HG03342 (cell line): ENCODE data around the gene NOC4L.

ENCODE experiments used
- ATAC-seq: cut with Tn5 transposase; IDR thresholded peaks from one replicate; pipeline ENCODE4 v1.9.1; 2021; ENCODE audit warnings: mild to moderate bottlenecking, moderate library complexity; ENCODE audit not compliant: unreplicated experiment

NOC4L gene

DNA sequence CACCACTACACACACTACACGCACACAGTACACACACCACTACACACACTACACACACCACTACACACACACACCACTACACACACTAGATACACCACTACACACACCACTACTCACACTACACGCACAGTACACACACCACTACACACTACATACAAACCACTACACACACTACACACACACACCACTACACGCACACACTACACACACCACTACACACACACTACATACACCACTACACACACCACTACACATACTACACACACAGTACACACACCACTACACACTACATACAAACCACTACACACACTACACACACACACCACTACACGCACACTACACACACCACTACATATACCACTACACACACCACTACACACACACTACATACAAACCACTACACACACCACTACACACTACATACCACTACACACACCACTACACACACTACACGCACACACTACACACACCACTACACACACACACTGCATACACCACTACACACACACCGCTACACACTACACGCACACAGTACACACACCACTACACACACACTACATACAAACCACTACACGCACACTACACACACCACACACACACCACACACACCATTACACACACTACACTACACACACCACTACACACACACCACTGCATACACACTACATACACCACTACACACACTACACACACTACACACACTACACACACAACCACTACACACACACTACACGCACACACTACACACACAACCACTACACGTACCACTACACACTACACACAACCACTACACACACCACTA, 11.7 kb downstream of the NOC4L start:
- ATAC-seq = no peak

DNA sequence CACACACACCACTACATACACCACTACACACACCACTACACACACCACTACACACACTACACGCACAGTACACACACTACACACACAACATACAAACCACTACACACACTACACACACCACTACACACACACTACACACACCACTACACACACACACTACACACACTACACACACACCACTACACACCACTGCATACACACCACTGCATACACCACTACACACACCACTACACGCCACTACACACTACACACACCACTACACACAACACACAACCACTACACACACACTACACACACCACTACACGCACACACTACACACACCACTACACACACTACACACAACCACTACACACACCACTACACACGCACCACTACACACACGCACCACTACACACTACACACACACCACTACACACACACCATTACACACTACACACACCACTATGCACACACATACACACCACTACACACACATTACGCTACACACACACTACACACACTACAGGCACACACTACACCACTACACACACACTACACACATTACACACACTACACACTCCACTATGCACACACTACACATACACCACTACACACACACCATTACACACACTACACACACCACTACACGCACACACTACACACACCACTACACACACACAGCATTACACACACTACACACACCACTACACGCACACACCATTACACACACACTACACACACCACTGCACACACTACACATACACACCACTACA, 12.5 kb downstream of the NOC4L start:
- no peak for ATAC-seq

- ATAC-seq = no peak
These were observed 13.6 kb downstream of the NOC4L start for GRCh38 chr12:132157733-132158409.

- no peak for ATAC-seq
These were observed 14.7 kb downstream of the NOC4L start for GRCh38 chr12:132158677-132159554.

GRCh38 chr12:132159555-132160003, 15.3 kb downstream of the NOC4L start:
- no peak for ATAC-seq

DNA sequence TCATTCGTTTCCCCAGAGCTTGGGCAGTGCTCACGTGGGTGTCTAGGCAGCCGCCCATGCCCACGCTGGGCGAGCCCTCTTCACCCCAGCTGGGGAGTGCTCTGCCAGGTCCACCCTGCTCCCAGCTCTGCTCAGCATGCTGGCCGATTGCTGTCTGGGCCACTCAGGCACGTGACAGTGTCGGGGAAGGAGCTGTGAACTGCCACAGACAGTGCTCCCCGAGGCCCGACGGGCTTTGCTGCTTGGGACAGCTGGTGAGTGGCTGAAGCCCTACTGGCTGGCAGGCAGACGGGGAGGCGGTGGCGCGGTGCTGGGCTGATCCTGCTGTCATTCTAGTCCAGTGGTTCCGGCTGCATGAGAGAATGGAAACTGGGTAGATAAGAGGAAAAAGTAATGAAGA, 15.8 kb downstream of the NOC4L start:
- no peak for ATAC-seq

GRCh38 chr12:132160601-132161035, 16.4 kb downstream of the NOC4L start:
- no peak for ATAC-seq

DNA sequence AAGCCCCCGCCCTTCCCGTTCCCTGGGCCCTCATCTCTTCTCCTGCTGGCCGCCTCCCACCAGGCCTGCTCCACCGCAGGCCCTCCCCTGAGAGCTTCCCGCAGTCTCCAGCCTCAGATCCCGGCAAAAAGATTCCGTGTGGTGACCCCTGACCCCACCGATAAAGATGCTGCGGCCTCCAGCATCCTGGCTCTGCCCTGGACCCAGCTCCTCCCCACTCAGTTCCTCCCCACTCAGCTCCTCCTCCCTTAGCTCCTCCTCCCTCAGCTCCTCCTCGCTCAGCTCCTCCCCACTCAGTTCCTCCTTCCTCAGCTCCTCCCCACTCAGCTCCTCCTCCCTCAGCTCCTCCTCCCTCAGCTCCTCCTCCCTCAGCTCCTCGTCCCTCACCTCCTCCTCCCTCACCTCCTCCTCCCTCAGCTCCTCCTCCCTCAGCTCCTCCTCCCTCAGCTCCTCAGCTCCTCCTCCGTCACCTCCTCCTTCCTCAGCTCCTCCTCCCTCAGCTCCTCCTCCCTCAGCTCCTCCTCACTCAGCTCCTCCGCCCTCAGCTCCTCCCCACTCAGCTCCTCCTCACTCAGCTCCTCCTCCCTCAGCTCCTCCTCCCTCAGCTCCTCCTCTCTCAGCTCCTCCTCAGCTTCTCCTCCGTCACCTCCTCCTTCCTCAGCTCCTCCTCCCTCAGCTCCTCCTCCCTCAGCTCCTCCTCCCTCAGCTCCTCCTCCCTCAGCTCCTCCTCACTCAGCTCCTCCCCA, 17.0 kb downstream of the NOC4L start:
- ATAC-seq = no peak

- ATAC-seq = no peak
These were observed 17.7 kb downstream of the NOC4L start for GRCh38 chr12:132161796-132162507.

GRCh38 chr12:132162508-132163031, 18.3 kb downstream of the NOC4L start:
- ATAC-seq = no peak

- ATAC-seq = no peak
These were observed 19.0 kb downstream of the NOC4L start for GRCh38 chr12:132163041-132163910.

GRCh38 chr12:132163911-132164288, 19.6 kb downstream of the NOC4L start:
- ATAC-seq = no peak

GRCh38 chr12:132164426-132164825, 20.2 kb downstream of the NOC4L start:
- ATAC-seq = no peak

DNA sequence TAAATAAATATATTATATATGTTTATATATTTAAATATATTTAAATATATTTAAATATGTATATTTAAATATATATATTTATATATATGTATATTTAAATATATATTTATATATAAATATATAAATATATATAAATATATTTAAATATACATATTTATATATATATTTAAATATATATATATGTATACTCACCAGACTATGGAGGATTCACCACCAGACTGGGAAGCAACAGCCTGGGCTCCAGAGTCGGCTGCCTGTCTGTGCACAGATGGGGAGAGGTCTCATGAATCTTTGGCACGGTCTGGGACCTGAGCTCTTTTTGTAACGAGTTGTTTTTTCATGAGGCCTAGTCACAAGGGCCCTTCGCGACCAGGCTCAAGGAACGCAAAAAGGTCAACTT, 21.3 kb downstream of the NOC4L start:
- no peak for ATAC-seq

DNA sequence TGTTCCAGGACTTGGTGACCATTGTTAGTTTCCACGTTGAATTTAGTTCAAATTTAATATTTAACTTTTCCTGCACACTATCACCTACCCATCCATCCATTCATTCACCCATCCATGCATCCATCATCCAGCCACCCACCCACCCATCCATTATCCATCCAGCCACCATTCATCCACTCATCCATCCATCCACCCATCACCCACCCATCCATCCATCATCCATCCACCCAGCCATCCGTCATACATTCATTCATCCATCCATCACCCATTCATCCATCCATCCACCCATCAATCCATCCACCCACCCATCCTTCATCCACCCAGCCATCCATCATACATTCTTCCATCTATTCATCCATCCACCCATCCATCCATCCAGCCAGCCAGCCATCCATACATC, 21.8 kb downstream of the NOC4L start:
- no peak for ATAC-seq

DNA sequence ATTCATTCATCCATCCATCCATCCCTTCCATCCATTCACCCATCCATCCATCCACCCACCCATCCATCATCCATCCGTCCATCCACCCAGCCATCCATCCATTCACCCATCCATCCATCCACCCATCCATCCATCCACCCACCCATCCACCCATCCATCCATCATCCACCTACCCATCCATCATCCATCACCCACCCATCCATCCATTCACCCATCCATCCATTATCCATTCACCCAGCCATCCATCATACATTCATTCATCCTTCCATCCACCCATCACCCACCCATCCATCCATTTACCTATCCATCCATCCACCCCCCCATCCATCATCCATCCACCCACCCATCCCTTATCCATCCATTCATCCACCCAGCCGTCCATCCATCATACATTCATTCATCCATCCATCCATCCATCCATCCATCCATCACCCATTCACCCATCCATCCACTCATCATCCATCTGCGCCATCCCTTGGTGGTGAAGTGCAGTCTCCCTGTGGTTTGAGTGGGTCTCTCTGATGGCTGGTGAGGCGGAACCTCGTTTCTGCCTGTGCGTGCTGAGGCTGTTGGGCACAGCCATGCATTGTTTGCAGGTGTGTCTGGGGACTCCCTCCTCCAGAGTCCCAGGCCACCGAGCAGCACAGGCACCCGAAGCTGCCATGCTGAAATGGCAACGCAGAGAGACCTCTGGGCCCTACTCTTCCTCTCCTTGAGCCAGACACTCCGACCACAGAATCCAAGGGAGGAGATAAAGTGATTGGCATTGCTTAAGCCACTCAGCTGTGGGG, 22.7 kb downstream of the NOC4L start:
- no peak for ATAC-seq

- ATAC-seq = no peak
These were observed 23.5 kb downstream of the NOC4L start for GRCh38 chr12:132167611-132168310.
